ENCODE data around the gene HNRNPA3. TPM values are rescaled to one million over a fixed set of nuclear protein-coding genes. Genes with fewer than 3 reads are reported as not detected.

Gene HNRNPA3
- total and polyA plus RNA-seq, 2 donors (not counting 1 experiment from before 2014, with no cell fraction given), result 45.1 to 200 TPM

- H3K9me3 Mint-ChIP-seq (ENCODE audit: insufficient read depth), result no peaks in the 10 kb centered on the region
- Histone ChIP-seq H3K4me3 (ENCODE audit: control extremely low read depth in 1 of 5, extremely low read depth in 1 of 5, insufficient read depth in 1 of 5, low read depth in 2 of 5, low read length in 4 of 5) (no peak overlapping the region), H3K4me2 (replicated peaks; ENCODE audit: low read depth, low read length, poor library complexity, severe bottlenecking) (no peak overlapping the region), H3K4me1 (ENCODE audit: control insufficient read depth in 2 of 2, insufficient read depth in 2 of 2, low read length in 2 of 2) (no peaks in the 10 kb centered on the region), H2AFZ (ENCODE audit: insufficient read depth, low read depth, low read length, poor library complexity, severe bottlenecking) (no peak overlapping the region), H3K79me2 (ENCODE audit: control insufficient read depth, insufficient read depth, low read length) (peaks cover 24% of the 10 kb centered on the region), H3K9me3 (ENCODE audit: control extremely low read depth in 1 of 3, control insufficient read depth in 2 of 3, insufficient read depth in 1 of 3, low read length in 2 of 3) (no peaks in the 10 kb centered on the region), H3K9ac (ENCODE audit: low read length) (no peak overlapping the region), H4K20me1 (ENCODE audit: control insufficient read depth, insufficient read depth, low read length, poor library complexity, severe bottlenecking) (peaks cover 30% of the 10 kb centered on the region), H3K36me3 (replicated peaks in 1 of 2; ENCODE audit: control extremely low read depth in 1 of 2, control insufficient read depth in 1 of 2, extremely low read depth in 1 of 2, insufficient read depth in 2 of 2, low read length in 1 of 2) (peaks cover 9 to 52% of the 10 kb centered on the region in 2 experiments), H3K27me3 (replicated peaks in 1 of 4; ENCODE audit: control extremely low read depth in 1 of 4, control insufficient read depth in 3 of 4, insufficient read depth in 4 of 4, low read length in 3 of 4) (no peaks in the 10 kb centered on the region), H3K27ac (ENCODE audit: low read length in 2 of 2) (no peak overlapping the region)
- intact Hi-C loops (cut with micrococcal nuclease), result no loop called here
- DNase-seq, result no peak
- TF ChIP-seq CTCF (IDR thresholded peaks at IDR 0.05) (no peak), EZH2 (IDR thresholded peaks at IDR 0.05; ENCODE audit: borderline replicate concordance, insufficient read depth, low read depth, low read length, poor library complexity, severe bottlenecking) (no peak)
- ChIA-PET POLR2A (interaction anchor here (1.0 to 1.8 kb wide), 2 partner anchors 9 to 34 kb away, joined by 5 to 6 read pairs; partner anchors contain the start of gene NFE2L2), CTCF (interaction anchor here (0.9 to 4.2 kb wide), 3 partner anchors 9 to 67 kb away, joined by 3 to 22 read pairs (median 8); partner anchors contain the start of gene NFE2L2)
- H3K27ac Mint-ChIP-seq, result peak overlapping the region; percentile 34
- H3K4me3 Mint-ChIP-seq, result no peak overlapping the region
- H3K4me1 Mint-ChIP-seq, result peaks cover 19% of the 10 kb centered on the region
- H3K27me3 Mint-ChIP-seq, result no peaks in the 10 kb centered on the region
- ATAC-seq (ENCODE audit: low read depth), result no peak
- WGBS (ENCODE audit: insufficient coverage), result 100% methylated on average over 2 of the region's 3 CpGs
These were observed 18.7 kb downstream of the HNRNPA3 start for GRCh38 chr2:177231270-177231669.

- ChIA-PET POLR2A (interaction anchor here (1.0 to 1.8 kb wide), 2 partner anchors 8 to 33 kb away, joined by 5 to 6 read pairs; partner anchors contain the start of gene NFE2L2), CTCF (interaction anchor here (1.1 to 4.2 kb wide), 4 partner anchors 12 to 68 kb away, joined by 4 to 22 read pairs (median 8); partner anchors contain the start of gene NFE2L2)
- Histone ChIP-seq H3K4me3 (ENCODE audit: control extremely low read depth in 1 of 5, extremely low read depth in 1 of 5, insufficient read depth in 1 of 5, low read depth in 2 of 5, low read length in 4 of 5) (no peak overlapping the region), H3K9ac (ENCODE audit: low read length) (no peak overlapping the region), H3K27ac (ENCODE audit: low read length in 2 of 2) (no peak overlapping the region), H3K79me2 (ENCODE audit: control insufficient read depth, insufficient read depth, low read length) (peaks cover 33% of the 10 kb centered on the region), H4K20me1 (ENCODE audit: control insufficient read depth, insufficient read depth, low read length, poor library complexity, severe bottlenecking) (peaks cover 38% of the 10 kb centered on the region), H2AFZ (ENCODE audit: insufficient read depth, low read depth, low read length, poor library complexity, severe bottlenecking) (no peak overlapping the region), H3K27me3 (replicated peaks in 1 of 4; ENCODE audit: control extremely low read depth in 1 of 4, control insufficient read depth in 3 of 4, insufficient read depth in 4 of 4, low read length in 3 of 4) (no peaks in the 10 kb centered on the region), H3K4me2 (replicated peaks; ENCODE audit: low read depth, low read length, poor library complexity, severe bottlenecking) (no peak overlapping the region), H3K4me1 (ENCODE audit: control insufficient read depth in 2 of 2, insufficient read depth in 2 of 2, low read length in 2 of 2) (no peaks in the 10 kb centered on the region), H3K9me3 (ENCODE audit: control extremely low read depth in 1 of 3, control insufficient read depth in 2 of 3, insufficient read depth in 1 of 3, low read length in 2 of 3) (no peaks in the 10 kb centered on the region), H3K36me3 (replicated peaks in 1 of 2; ENCODE audit: control extremely low read depth in 1 of 2, control insufficient read depth in 1 of 2, extremely low read depth in 1 of 2, insufficient read depth in 2 of 2, low read length in 1 of 2) (peaks cover 9 to 52% of the 10 kb centered on the region in 2 experiments)
- ATAC-seq (ENCODE audit: low read depth), result no peak
- WGBS (ENCODE audit: insufficient coverage), result 100% methylated on average over 1 of the region's 8 CpGs
- peak overlapping the region; percentile 47 for H3K27ac Mint-ChIP-seq
- intact Hi-C loops (cut with micrococcal nuclease), result no loop called here
- peaks cover 16% of the 10 kb centered on the region for H3K4me1 Mint-ChIP-seq
- DNase-seq, result no peak
- TF ChIP-seq EZH2 (IDR thresholded peaks at IDR 0.05; ENCODE audit: borderline replicate concordance, insufficient read depth, low read depth, low read length, poor library complexity, severe bottlenecking) (no peak), CTCF (IDR thresholded peaks at IDR 0.05) (no peak)
- no peaks in the 10 kb centered on the region for H3K9me3 Mint-ChIP-seq (ENCODE audit: insufficient read depth)
- H3K4me3 Mint-ChIP-seq, result no peak overlapping the region
- H3K27me3 Mint-ChIP-seq, result no peaks in the 10 kb centered on the region
These were observed 19.6 kb downstream of the HNRNPA3 start for GRCh38 chr2:177232098-177232704.

Data from B cell (primary cell).